Gastroesophageal sphincter (tissue), 3 donors: ENCODE results near the gene PRKCD.

Experiments
- POLR2AphosphoS5 ChIP-seq: sonication (generic); formaldehyde crosslinking; IDR thresholded peaks from one replicate; pipeline ENCODE4 v1.6.1; 2017; ENCODE audit warnings: antibody characterized with exemption
- TF ChIP-seq, protein P1 (sequence below), 4 experiments: fragments of 200-600 bp in 2 of 4; fragments of 450-650 bp in 2 of 4; sonication (generic) in 1 of 4; IDR thresholded peaks; one replicate each; pipeline ENCODE4 v1.5.1; 2017 to 2019; ENCODE audit warnings: antibody characterized with exemption in 4 of 4, mild to moderate bottlenecking in 2 of 4, moderate library complexity in 2 of 4

DNA sequence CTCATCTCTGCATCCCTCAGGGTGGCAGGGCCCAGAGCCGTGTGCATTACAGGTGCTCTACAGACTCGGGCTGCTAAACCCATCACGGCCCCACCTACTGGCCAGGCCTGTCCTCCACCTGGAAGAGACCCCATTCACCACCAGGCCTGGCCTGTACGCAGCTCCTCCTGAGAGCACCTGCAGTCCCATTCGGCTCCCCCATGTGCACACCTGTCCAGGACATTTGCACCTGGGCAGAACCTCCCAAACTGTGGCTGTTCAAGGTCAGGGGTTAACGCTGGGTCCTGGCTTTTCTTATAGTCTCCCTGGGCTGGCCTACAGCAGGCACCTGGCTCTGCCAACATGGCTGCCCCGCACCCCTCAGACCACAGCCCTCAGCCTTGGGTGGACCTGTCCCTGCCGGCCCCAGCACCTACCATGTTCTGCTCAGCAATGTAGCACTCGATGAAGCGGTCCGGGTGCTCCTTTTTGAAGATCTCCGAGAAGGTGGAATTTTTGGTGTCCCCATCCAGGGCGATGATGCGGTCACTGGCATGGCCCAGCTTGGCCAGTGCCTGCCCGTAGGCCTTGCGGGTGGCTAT, 69.1 kb downstream of the PRKCD start:
- TF ChIP-seq, protein P1, sequence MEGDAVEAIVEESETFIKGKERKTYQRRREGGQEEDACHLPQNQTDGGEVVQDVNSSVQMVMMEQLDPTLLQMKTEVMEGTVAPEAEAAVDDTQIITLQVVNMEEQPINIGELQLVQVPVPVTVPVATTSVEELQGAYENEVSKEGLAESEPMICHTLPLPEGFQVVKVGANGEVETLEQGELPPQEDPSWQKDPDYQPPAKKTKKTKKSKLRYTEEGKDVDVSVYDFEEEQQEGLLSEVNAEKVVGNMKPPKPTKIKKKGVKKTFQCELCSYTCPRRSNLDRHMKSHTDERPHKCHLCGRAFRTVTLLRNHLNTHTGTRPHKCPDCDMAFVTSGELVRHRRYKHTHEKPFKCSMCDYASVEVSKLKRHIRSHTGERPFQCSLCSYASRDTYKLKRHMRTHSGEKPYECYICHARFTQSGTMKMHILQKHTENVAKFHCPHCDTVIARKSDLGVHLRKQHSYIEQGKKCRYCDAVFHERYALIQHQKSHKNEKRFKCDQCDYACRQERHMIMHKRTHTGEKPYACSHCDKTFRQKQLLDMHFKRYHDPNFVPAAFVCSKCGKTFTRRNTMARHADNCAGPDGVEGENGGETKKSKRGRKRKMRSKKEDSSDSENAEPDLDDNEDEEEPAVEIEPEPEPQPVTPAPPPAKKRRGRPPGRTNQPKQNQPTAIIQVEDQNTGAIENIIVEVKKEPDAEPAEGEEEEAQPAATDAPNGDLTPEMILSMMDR (IDR thresholded peaks at IDR 0.05), result no peak
- no peak for TF ChIP-seq POLR2AphosphoS5
